MCF 10A (cell line): Measurements from ENCODE around the gene FOLR2. TPM values are rescaled to one million over a fixed set of nuclear protein-coding genes. Genes with fewer than 3 reads are reported as not detected.

Experiments
- BruUV-seq: library from RNA; stranded (reverse); fragments of 400-500 nt; replicated peaks from 2 replicates; lab custom pipeline; 2021; lab: Mats Ljungman, UMichigan
- CTCF ChIA-PET: fragments of 300-600 bp; sonication (Branson Sonifier 250); formaldehyde crosslinking; extraction: SDS; loops from one replicate; lab custom pipeline; 2021; ENCODE audit warnings: antibody characterized with exemption, inconsistent platforms; lab: Yijun Ruan, JAX
- POLR2A ChIA-PET: fragments of 300-600, 350-650 bp; sonication (Branson Sonifier 250); formaldehyde crosslinking; extraction: SDS; loops from one replicate; lab custom pipeline; 2020; ENCODE audit warnings: antibody characterized with exemption, inconsistent platforms; lab: Yijun Ruan, JAX
- DNase-seq: peaks from one replicate; pipeline ENCODE4 v3.0.0-alpha.2; 2018; ENCODE audit not compliant: unreplicated experiment
- H3K27ac Mint-ChIP-seq: one replicate; pipeline ENCODE4 v1.8.0; 2022; ENCODE audit warnings: mild to moderate bottlenecking, low read depth, mixed read lengths; ENCODE audit not compliant: unreplicated experiment
- H3K27me3 Mint-ChIP-seq: one replicate; pipeline ENCODE4 v1.8.0; 2022; ENCODE audit warnings: mixed read lengths; ENCODE audit not compliant: insufficient read depth, unreplicated experiment
- H3K36me3 Mint-ChIP-seq: one replicate; pipeline ENCODE4 v1.8.0; 2022; ENCODE audit warnings: mild to moderate bottlenecking, moderate library complexity, mixed read lengths; ENCODE audit not compliant: insufficient read depth, unreplicated experiment
- H3K4me1 Mint-ChIP-seq: one replicate; pipeline ENCODE4 v1.8.0; 2022; ENCODE audit warnings: mixed read lengths; ENCODE audit not compliant: insufficient read depth, unreplicated experiment
- H3K4me3 Mint-ChIP-seq: one replicate; pipeline ENCODE4 v1.8.0; 2022; ENCODE audit warnings: mild to moderate bottlenecking, moderate library complexity, mixed read lengths; ENCODE audit not compliant: unreplicated experiment
- H3K9me3 Mint-ChIP-seq: one replicate; pipeline ENCODE4 v1.8.0; 2022; ENCODE audit warnings: mixed read lengths; ENCODE audit not compliant: unreplicated experiment
- intact Hi-C: fragments of 100-400 bp; cut with micrococcal nuclease; formaldehyde crosslinking; loops from 2 replicates; pipeline ENCODE4 v1.14.1; 2022
- total RNA-seq: library from RNA; stranded (reverse); gene quantifications from 2 replicates; pipeline ENCODE4 v1.2.3, GENCODE V29; 2022
- TF ChIP-seq, protein P1 (sequence below): fragments of 200-600 bp; IDR thresholded peaks from one replicate; pipeline ENCODE4 v1.8.0; 2022; ENCODE audit warnings: antibody characterized with exemption, mild to moderate bottlenecking; ENCODE audit not compliant: unreplicated experiment

The FOLR2 gene
- total RNA-seq, 1 experiment from 2014 or later: not detected

DNA sequence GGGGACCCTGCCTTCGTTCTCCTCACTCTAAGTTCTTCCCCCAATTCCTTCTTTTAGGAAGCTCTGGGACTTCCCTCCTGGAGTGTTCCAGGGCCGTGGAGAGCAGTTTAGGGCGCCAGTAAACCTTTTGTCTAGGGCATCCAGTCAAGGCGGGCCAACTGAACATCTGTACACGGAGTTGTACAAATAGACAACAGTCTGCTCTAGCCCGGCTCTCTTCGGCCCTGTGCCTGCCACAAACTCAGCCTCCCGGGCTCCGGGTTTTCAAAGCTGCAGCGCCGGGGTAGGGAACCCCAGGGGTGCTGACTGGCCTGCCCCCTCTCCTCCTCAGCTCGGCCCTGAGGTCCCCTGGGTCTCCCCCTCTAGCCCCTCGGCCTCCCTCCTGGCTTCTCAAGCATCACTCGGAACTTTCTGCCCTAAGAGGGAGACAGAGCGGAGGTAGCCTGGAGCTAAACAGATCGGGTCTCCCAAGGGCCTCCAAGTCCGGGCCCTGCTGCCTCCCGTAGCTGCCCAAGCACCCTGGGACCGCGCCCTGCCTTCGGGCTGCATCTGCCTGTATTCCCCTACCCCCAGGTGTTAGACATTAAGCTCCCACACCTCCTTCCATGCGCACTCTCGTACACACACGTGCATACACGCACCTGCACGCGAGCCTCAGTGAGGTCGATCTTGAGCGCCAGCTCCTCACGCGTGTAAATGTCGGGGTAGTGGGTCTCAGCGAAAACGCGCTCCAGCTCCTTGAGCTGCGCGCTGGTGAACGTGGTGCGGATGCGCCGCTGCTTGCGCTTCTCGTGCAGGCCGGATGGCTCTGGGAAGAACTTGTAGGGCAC lies 24.1 kb downstream of the FOLR2 start:
- intact Hi-C loops: no loop called here
- ChIA-PET POLR2A (interaction anchor here (0.7 to 0.9 kb wide), 5 partner anchors 17 to 442 kb away, joined by 3 read pairs; no protein-coding TSS in a partner anchor), CTCF (interaction anchor here (0.5 to 1.0 kb wide), 4 partner anchors 91 to 235 kb away, joined by 3 to 5 read pairs (median 3); no protein-coding TSS in a partner anchor)
- no peaks in the 10 kb centered on the region for H3K9me3 Mint-ChIP-seq
- BruUV-seq: no TSS peak
- TF ChIP-seq, protein P1, sequence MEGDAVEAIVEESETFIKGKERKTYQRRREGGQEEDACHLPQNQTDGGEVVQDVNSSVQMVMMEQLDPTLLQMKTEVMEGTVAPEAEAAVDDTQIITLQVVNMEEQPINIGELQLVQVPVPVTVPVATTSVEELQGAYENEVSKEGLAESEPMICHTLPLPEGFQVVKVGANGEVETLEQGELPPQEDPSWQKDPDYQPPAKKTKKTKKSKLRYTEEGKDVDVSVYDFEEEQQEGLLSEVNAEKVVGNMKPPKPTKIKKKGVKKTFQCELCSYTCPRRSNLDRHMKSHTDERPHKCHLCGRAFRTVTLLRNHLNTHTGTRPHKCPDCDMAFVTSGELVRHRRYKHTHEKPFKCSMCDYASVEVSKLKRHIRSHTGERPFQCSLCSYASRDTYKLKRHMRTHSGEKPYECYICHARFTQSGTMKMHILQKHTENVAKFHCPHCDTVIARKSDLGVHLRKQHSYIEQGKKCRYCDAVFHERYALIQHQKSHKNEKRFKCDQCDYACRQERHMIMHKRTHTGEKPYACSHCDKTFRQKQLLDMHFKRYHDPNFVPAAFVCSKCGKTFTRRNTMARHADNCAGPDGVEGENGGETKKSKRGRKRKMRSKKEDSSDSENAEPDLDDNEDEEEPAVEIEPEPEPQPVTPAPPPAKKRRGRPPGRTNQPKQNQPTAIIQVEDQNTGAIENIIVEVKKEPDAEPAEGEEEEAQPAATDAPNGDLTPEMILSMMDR: no peak
- DNase-seq: no peak
- H3K4me1 Mint-ChIP-seq: peaks cover 9% of the 10 kb centered on the region
- H3K36me3 Mint-ChIP-seq: peaks cover 33% of the 10 kb centered on the region
- no peak overlapping the region for H3K27ac Mint-ChIP-seq
- H3K27me3 Mint-ChIP-seq: no peaks in the 10 kb centered on the region
- peak overlapping the region; percentile 61 for H3K4me3 Mint-ChIP-seq

DNA sequence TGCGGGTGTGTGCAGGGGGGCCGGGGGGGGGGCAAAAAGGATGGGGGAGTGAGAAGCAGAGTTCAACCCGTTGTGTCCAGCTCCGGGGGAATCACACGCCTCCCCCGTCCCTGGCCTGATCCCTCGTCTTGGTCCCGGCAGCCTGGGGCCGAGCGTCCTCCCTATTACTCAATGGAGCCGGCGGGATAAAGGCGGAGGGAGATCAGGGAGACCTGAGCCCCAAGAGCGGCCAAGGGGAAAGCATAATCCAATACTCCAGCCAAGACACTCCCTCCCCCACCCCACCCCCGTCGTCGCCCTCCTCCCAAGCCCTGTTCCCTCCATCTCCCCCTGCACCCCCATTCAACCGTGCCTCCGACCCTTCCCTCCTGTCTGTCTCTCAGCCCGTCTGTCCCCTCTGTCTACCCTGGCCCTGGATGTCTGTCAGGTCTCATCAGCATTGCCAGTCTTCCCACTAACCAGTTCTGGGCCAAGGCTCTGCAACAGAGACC lies 24.7 kb downstream of the FOLR2 start:
- Mint-ChIP-seq H3K9me3 (no peaks in the 10 kb centered on the region), H3K36me3 (peaks cover 28% of the 10 kb centered on the region), H3K27ac (no peak overlapping the region), H3K4me3 (no peak overlapping the region), H3K4me1 (peaks cover 9% of the 10 kb centered on the region), H3K27me3 (no peaks in the 10 kb centered on the region)
- TF ChIP-seq, protein P1: no peak
- ChIA-PET POLR2A (interaction anchor here (0.7 to 0.9 kb wide), 3 partner anchors 45 to 441 kb away, joined by 3 read pairs; no protein-coding TSS in a partner anchor), CTCF (no interaction called here)
- no peak for DNase-seq
- no TSS peak for BruUV-seq
- intact Hi-C loops: no loop called here

DNA sequence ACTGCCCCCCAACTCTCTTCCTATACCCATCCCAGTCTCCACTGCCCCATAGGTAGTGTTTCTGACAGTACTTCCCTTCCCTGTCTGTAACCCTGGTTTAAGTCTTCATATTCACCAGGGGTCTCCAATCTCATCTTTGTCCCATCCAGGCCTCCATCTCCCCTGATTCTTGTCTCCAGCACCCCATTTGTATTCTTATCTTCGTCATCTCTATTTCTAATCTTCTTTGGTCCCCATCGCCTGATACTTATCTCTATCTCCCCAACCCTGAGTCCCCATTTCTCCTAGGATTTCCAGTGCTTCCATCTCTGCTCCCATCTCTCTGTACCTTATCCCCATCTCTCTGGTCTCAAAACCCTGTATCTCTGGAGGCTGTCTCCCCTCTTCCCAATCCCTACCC lies 25.5 kb downstream of the FOLR2 start:
- POLR2A ChIA-PET: no interaction called here
- no peaks in the 10 kb centered on the region for H3K9me3 Mint-ChIP-seq

More for the DNA sequence above, 25.5 kb downstream of the FOLR2 start:
- no TSS peak for BruUV-seq
- Mint-ChIP-seq H3K27ac (no peak overlapping the region), H3K27me3 (no peaks in the 10 kb centered on the region), H3K4me1 (peaks cover 9% of the 10 kb centered on the region), H3K4me3 (no peak overlapping the region), H3K36me3 (peaks cover 21% of the 10 kb centered on the region)
- CTCF ChIA-PET: no interaction called here
- DNase-seq: no peak
- intact Hi-C loops: no loop called here
- TF ChIP-seq, protein P1: no peak
